HUES6 (cell line): ENCODE data around the gene LRRC73.
"Not testable (repeated sequence)": the region's sequence is repeated elsewhere in the genome, so short reads cannot be mapped to it uniquely, and the experiment has no call there.

ENCODE experiments used
- H3K27ac ChIP-seq: 2 replicates; pipeline ENCODE4 v1.7.0; 2013; ENCODE audit warnings: low read depth, mild to moderate bottlenecking, low read length, inconsistent platforms
- H3K27me3 ChIP-seq: 2 replicates; pipeline ENCODE4 v1.6.1; 2013; ENCODE audit warnings: low read length; ENCODE audit not compliant: control insufficient read depth, insufficient read depth
- H3K36me3 ChIP-seq: 2 replicates; pipeline ENCODE4 v1.6.1; 2013; ENCODE audit warnings: low read length; ENCODE audit not compliant: control insufficient read depth, insufficient read depth
- H3K4me1 ChIP-seq: 2 replicates; pipeline ENCODE4 v1.6.1; 2013; ENCODE audit warnings: low read length; ENCODE audit not compliant: control insufficient read depth, insufficient read depth
- H3K4me3 ChIP-seq: 2 replicates; pipeline ENCODE4 v1.5.1; 2013; ENCODE audit warnings: low read depth, low read length
- H3K9ac ChIP-seq: one replicate; pipeline ENCODE4 v1.6.1; 2013; ENCODE audit warnings: mild to moderate bottlenecking, low read length
- H3K9me3 ChIP-seq: 2 replicates; pipeline ENCODE4 v1.6.1; 2013; ENCODE audit warnings: low read depth, low read length; ENCODE audit not compliant: control insufficient read depth, insufficient read depth

Gene LRRC73

GRCh38 chr6:43498291-43498690, 11.9 kb downstream of the LRRC73 start:
- peaks cover 19% of the 10 kb centered on the region for H3K4me1 ChIP-seq
- H3K9ac ChIP-seq, H3K27ac ChIP-seq, H3K27me3 ChIP-seq, H3K4me3 ChIP-seq, H3K9me3 ChIP-seq: not testable (repeated sequence)
- peaks cover 62% of the 10 kb centered on the region for H3K36me3 ChIP-seq

- H3K27me3 ChIP-seq, result no peaks in the 10 kb centered on the region
- no peaks in the 10 kb centered on the region for H3K9me3 ChIP-seq
- H3K4me3 ChIP-seq, result no peak overlapping the region
- no peak overlapping the region for H3K9ac ChIP-seq
- no peak overlapping the region for H3K27ac ChIP-seq
- H3K36me3 ChIP-seq, result peaks cover 56% of the 10 kb centered on the region
- peaks cover 20% of the 10 kb centered on the region for H3K4me1 ChIP-seq
These were observed 12.5 kb downstream of the LRRC73 start for GRCh38 chr6:43497689-43498088.

GRCh38 chr6:43497129-43497396, 13.1 kb downstream of the LRRC73 start:
- no peaks in the 10 kb centered on the region for H3K9me3 ChIP-seq
- H3K9ac ChIP-seq, result no peak overlapping the region
- no peaks in the 10 kb centered on the region for H3K27me3 ChIP-seq
- H3K27ac ChIP-seq, result no peak overlapping the region
- H3K4me3 ChIP-seq, result no peak overlapping the region
- H3K4me1 ChIP-seq, result peaks cover 27% of the 10 kb centered on the region
- H3K36me3 ChIP-seq, result peaks cover 49% of the 10 kb centered on the region

GRCh38 chr6:43496370-43497128, 13.6 kb downstream of the LRRC73 start:
- Histone ChIP-seq H3K4me1 (peaks cover 29% of the 10 kb centered on the region), H3K9ac (peak overlapping the region; percentile 29), H3K36me3 (peaks cover 44% of the 10 kb centered on the region), H3K4me3 (no peak overlapping the region; the same call in 1 of the 2 replicates), H3K9me3 (no peaks in the 10 kb centered on the region), H3K27me3 (no peaks in the 10 kb centered on the region), H3K27ac (no peak overlapping the region)

- no peaks in the 10 kb centered on the region for H3K9me3 ChIP-seq
- peaks cover 29% of the 10 kb centered on the region for H3K4me1 ChIP-seq
- H3K36me3 ChIP-seq, result peaks cover 33% of the 10 kb centered on the region
- H3K27me3 ChIP-seq, result no peaks in the 10 kb centered on the region
- no peak overlapping the region for H3K4me3 ChIP-seq
- H3K9ac ChIP-seq, result peak overlapping the region; percentile 38
- H3K27ac ChIP-seq, result 0 out of 2 replicates have a peak overlapping the region, but pooled peaks have one; percentile 2
These were observed 14.7 kb downstream of the LRRC73 start for GRCh38 chr6:43495409-43495941.

- Histone ChIP-seq H3K9me3 (no peaks in the 10 kb centered on the region), H3K9ac (no peak overlapping the region), H3K4me3 (no peak overlapping the region), H3K27ac (no peak overlapping the region), H3K4me1 (peaks cover 29% of the 10 kb centered on the region), H3K36me3 (peaks cover 26% of the 10 kb centered on the region), H3K27me3 (no peaks in the 10 kb centered on the region)
These were observed 15.4 kb downstream of the LRRC73 start for GRCh38 chr6:43494766-43495165.

- H3K9me3 ChIP-seq, result no peaks in the 10 kb centered on the region
- H3K27ac ChIP-seq, result no peak overlapping the region
- peaks cover 30% of the 10 kb centered on the region for H3K4me1 ChIP-seq
- no peaks in the 10 kb centered on the region for H3K27me3 ChIP-seq
- H3K9ac ChIP-seq, result no peak overlapping the region
- no peak overlapping the region for H3K4me3 ChIP-seq
- peaks cover 22% of the 10 kb centered on the region for H3K36me3 ChIP-seq
These were observed 15.8 kb downstream of the LRRC73 start for GRCh38 chr6:43494321-43494720.

GRCh38 chr6:43493833-43494232, 16.3 kb downstream of the LRRC73 start:
- Histone ChIP-seq H3K4me1 (peaks cover 34% of the 10 kb centered on the region), H3K27ac (no peak overlapping the region)

GRCh38 chr6:43493230-43493629, 16.9 kb downstream of the LRRC73 start:
- peaks cover 11% of the 10 kb centered on the region for H3K36me3 ChIP-seq
- no peak overlapping the region for H3K27ac ChIP-seq
- H3K9me3 ChIP-seq, result no peaks in the 10 kb centered on the region
- H3K27me3 ChIP-seq, result no peaks in the 10 kb centered on the region
- H3K4me3 ChIP-seq, result no peak overlapping the region
- peaks cover 37% of the 10 kb centered on the region for H3K4me1 ChIP-seq
- no peak overlapping the region for H3K9ac ChIP-seq

More at GRCh38 chr6:43493833-43494232, 16.3 kb downstream of the LRRC73 start:
- H3K4me3 ChIP-seq, result no peak overlapping the region
- H3K9ac ChIP-seq, result no peak overlapping the region
- H3K27me3 ChIP-seq, result no peaks in the 10 kb centered on the region
- peaks cover 17% of the 10 kb centered on the region for H3K36me3 ChIP-seq
- H3K9me3 ChIP-seq, result no peaks in the 10 kb centered on the region

GRCh38 chr6:43492673-43493072, 17.5 kb downstream of the LRRC73 start:
- H3K4me3 ChIP-seq, result no peak overlapping the region
- no peaks in the 10 kb centered on the region for H3K9me3 ChIP-seq
- no peak overlapping the region for H3K27ac ChIP-seq
- peaks cover 5% of the 10 kb centered on the region for H3K36me3 ChIP-seq
- H3K4me1 ChIP-seq, result peaks cover 37% of the 10 kb centered on the region
- no peaks in the 10 kb centered on the region for H3K27me3 ChIP-seq
- H3K9ac ChIP-seq, result no peak overlapping the region

GRCh38 chr6:43491750-43492661, 18.1 kb downstream of the LRRC73 start:
- Histone ChIP-seq H3K9ac (no peak overlapping the region), H3K27me3 (no peaks in the 10 kb centered on the region), H3K36me3 (no peaks in the 10 kb centered on the region), H3K27ac (no peak overlapping the region), H3K4me1 (peaks cover 37% of the 10 kb centered on the region), H3K9me3 (no peaks in the 10 kb centered on the region), H3K4me3 (no peak overlapping the region)
